CD4-positive, alpha-beta T cell treated with Interleukin-17A for 4 hours (primary cell): ENCODE measurements around the gene PRRC2B.
A peak's percentile ranks its signal among the peaks of the same experiment; 100 is the strongest.
"Not testable (repeated sequence)": the region's sequence is repeated elsewhere in the genome, so short reads cannot be mapped to it uniquely, and the experiment has no call there.

ENCODE experiments used
- DNase-seq: peaks from one replicate; pipeline ENCODE4 v3.0.0-alpha.2; 2020; ENCODE audit warnings: mixed read lengths

The PRRC2B gene

GRCh38 chr9:131491001-131491710 lies 97.3 kb downstream of the PRRC2B start:
- no peak for DNase-seq

GRCh38 chr9:131492070-131492469 lies 98.2 kb downstream of the PRRC2B start:
- DNase-seq, result no peak

GRCh38 chr9:131494296-131494870 lies 100.5 kb downstream of the PRRC2B start:
- DNase-seq, result no peak

- no peak for DNase-seq
Measured at GRCh38 chr9:131495785-131496184, 101.9 kb downstream of the PRRC2B start.

GRCh38 chr9:131496844-131497405 lies 103.0 kb downstream of the PRRC2B start:
- no peak for DNase-seq

GRCh38 chr9:131499254-131499767 lies 105.4 kb downstream of the PRRC2B start:
- no peak for DNase-seq

- DNase-seq, result peak; percentile 83
Measured at GRCh38 chr9:131500377-131500776, 106.5 kb downstream of the PRRC2B start.

GRCh38 chr9:131500939-131501541 lies 107.2 kb downstream of the PRRC2B start:
- peak; percentile 75 for DNase-seq

GRCh38 chr9:131502781-131503625 lies 109.1 kb downstream of the PRRC2B start, which contains the start of gene POMT1:
Gene POMT1 (plus strand): TSS chr9:131502918. CDS start chr9:131504219, 1,301 bp downstream.
- DNase-seq, result peak; percentile 92

GRCh38 chr9:131503626-131504465 lies 110.0 kb downstream of the PRRC2B start:
- peak; percentile 68 for DNase-seq

- no peak for DNase-seq
Measured at GRCh38 chr9:131505012-131505411, 111.1 kb downstream of the PRRC2B start.

GRCh38 chr9:131511416-131511815 lies 117.5 kb downstream of the PRRC2B start:
- no peak for DNase-seq

GRCh38 chr9:131511880-131512279 lies 118.0 kb downstream of the PRRC2B start:
- DNase-seq, result no peak

GRCh38 chr9:131513177-131513576 lies 119.3 kb downstream of the PRRC2B start:
- DNase-seq, result no peak

- DNase-seq, result not testable (repeated sequence)
Measured at GRCh38 chr9:131515559-131516031, 121.7 kb downstream of the PRRC2B start.

GRCh38 chr9:131516100-131516499 lies 122.2 kb downstream of the PRRC2B start:
- DNase-seq, result no peak

GRCh38 chr9:131516930-131517329 lies 123.0 kb downstream of the PRRC2B start:
- DNase-seq, result no peak

- no peak for DNase-seq
Measured at GRCh38 chr9:131517761-131518190, 123.9 kb downstream of the PRRC2B start.

GRCh38 chr9:131518553-131518952 lies 124.7 kb downstream of the PRRC2B start:
- DNase-seq, result no peak

GRCh38 chr9:131520503-131520902 lies 126.6 kb downstream of the PRRC2B start:
- no peak for DNase-seq

- no peak for DNase-seq
Measured at GRCh38 chr9:131521203-131521602, 127.3 kb downstream of the PRRC2B start.
